Endothelial cell of umbilical vein (primary cell): ENCODE data around the gene ANKMY1. TPM values are rescaled to one million over a fixed set of nuclear protein-coding genes. Genes with fewer than 3 reads are reported as not detected.

Source experiments
- BruUV-seq: library from RNA; stranded (reverse); fragments of 400-500 nt; replicated peaks from 2 replicates; lab custom pipeline; 2021; lab: Mats Ljungman, UMichigan
- CTCF ChIA-PET: fragments of 300-600, 350-600 bp; sonication (Branson Sonifier 250); formaldehyde crosslinking; loops from one replicate; lab custom pipeline; 2021; ENCODE audit warnings: antibody characterized with exemption, inconsistent platforms; lab: Charles Lee
- POLR2A ChIA-PET: fragments of 300-600, 350-600 bp; sonication (Branson Sonifier 250); formaldehyde crosslinking; loops from one replicate; lab custom pipeline; 2021; ENCODE audit warnings: antibody characterized with exemption, inconsistent platforms; lab: Charles Lee
- DNase-seq: peaks from one replicate; pipeline ENCODE4 v3.0.0-alpha.2; 2011; ENCODE audit warnings: low read depth, low spot score
- FAIRE-seq: peaks from 2 replicates; lab custom pipeline; 2011; peaks lifted over from hg19 to GRCh38; lab: Jason Lieb, UNC
- H2AFZ ChIP-seq: 2 replicates; pipeline ENCODE4 v1.6.0; 2012; ENCODE audit warnings: low read depth, low read length, control low read depth, inconsistent platforms
- H3K27ac ChIP-seq: 2 replicates; pipeline ENCODE4 v1.5.1; 2011; ENCODE audit warnings: low read depth, mild to moderate bottlenecking, control low read depth, low read length, moderate library complexity; ENCODE audit not compliant: insufficient read depth
- H3K27me3 ChIP-seq, 2 experiments: 2 replicates each; pipeline versions ENCODE4 v1.6.0 to v1.6.1; 2011; ENCODE audit warnings: low read length in 2 of 2, mixed read lengths in 1 of 2; ENCODE audit not compliant: control insufficient read depth in 2 of 2, insufficient read depth in 2 of 2
- H3K36me3 ChIP-seq, 2 experiments: 2 replicates in 1 of 2; 3 replicates in 1 of 2; pipeline ENCODE4 v1.5.1; 2011; ENCODE audit warnings: low read length in 2 of 2, mild to moderate bottlenecking in 1 of 2, moderate library complexity in 1 of 2; ENCODE audit not compliant: control insufficient read depth in 2 of 2, insufficient read depth in 2 of 2; ENCODE audit errors: extremely low read depth in 1 of 2
- H3K4me1 ChIP-seq: 3 replicates; pipeline ENCODE4 v1.5.1; 2011; ENCODE audit warnings: mild to moderate bottlenecking, low read length; ENCODE audit not compliant: control insufficient read depth, insufficient read depth; ENCODE audit errors: extremely low read depth
- H3K4me2 ChIP-seq: 2 replicates; pipeline ENCODE4 v1.6.1; 2011; ENCODE audit warnings: low read length, control low read depth, mixed read lengths; ENCODE audit not compliant: insufficient read depth
- H3K4me3 ChIP-seq, 3 experiments: fragments of 200-600 bp in 1 of 3; sonication (generic), shearing (Covaris generic) in 1 of 3; replicated peaks in 1 of 3; 2 replicates each; pipeline ENCODE4 v1.5.1; 2011 to 2016; ENCODE audit warnings: control low read depth in 3 of 3, low read length in 3 of 3, mild to moderate bottlenecking in 2 of 3, inconsistent platforms in 1 of 3, low read depth in 1 of 3, moderate library complexity in 1 of 3; ENCODE audit not compliant: insufficient read depth in 1 of 3
- H3K79me2 ChIP-seq: 2 replicates; pipeline ENCODE4 v1.6.0; 2012; ENCODE audit warnings: low read length, inconsistent platforms; ENCODE audit not compliant: control insufficient read depth, insufficient read depth
- H3K9ac ChIP-seq: replicated peaks from 2 replicates; pipeline ENCODE3; 2011; ENCODE audit warnings: low read length, control low read depth; ENCODE audit not compliant: insufficient read depth; ENCODE audit errors: extremely low read depth
- H3K9me1 ChIP-seq: replicated peaks from 3 replicates; pipeline ENCODE4 v1.6.0; 2011; ENCODE audit warnings: mild to moderate bottlenecking, low read length; ENCODE audit not compliant: control insufficient read depth, insufficient read depth; ENCODE audit errors: extremely low read depth
- H3K9me3 ChIP-seq: replicated peaks from 2 replicates; pipeline ENCODE4 v1.5.1; 2012; ENCODE audit warnings: low read length, inconsistent platforms; ENCODE audit not compliant: control insufficient read depth, insufficient read depth
- H4K20me1 ChIP-seq: replicated peaks from 2 replicates; pipeline ENCODE3; 2011; ENCODE audit warnings: mild to moderate bottlenecking, low read length; ENCODE audit not compliant: control insufficient read depth, insufficient read depth; ENCODE audit errors: extremely low read depth
- CTCF ChIP-seq, 2 donors: IDR thresholded peaks; 1 replicate in 1 of 2; 2 replicates in 1 of 2; pipeline ENCODE4 v1.5.1; 2011; ENCODE audit warnings: low read length in 2 of 2, mild to moderate bottlenecking in 2 of 2, moderate library complexity in 2 of 2, control low read depth in 1 of 2, inconsistent platforms in 1 of 2, low read depth in 1 of 2; ENCODE audit not compliant: insufficient read depth in 1 of 2; ENCODE audit errors: extremely low read depth in 1 of 2
- EZH2 ChIP-seq: IDR thresholded peaks from 2 replicates; pipeline ENCODE4 v1.6.1; 2012; ENCODE audit warnings: borderline replicate concordance, low read depth, mild to moderate bottlenecking, moderate library complexity, low read length, inconsistent platforms; ENCODE audit not compliant: severe bottlenecking
- FOS ChIP-seq: IDR thresholded peaks from 2 replicates; pipeline ENCODE4 v1.6.1; 2011; ENCODE audit warnings: mild to moderate bottlenecking, low read length, moderate library complexity, borderline replicate concordance; ENCODE audit not compliant: insufficient read depth
- GATA2 ChIP-seq: IDR thresholded peaks from 2 replicates; pipeline ENCODE4 v1.7.0; 2011; ENCODE audit warnings: low read depth, mild to moderate bottlenecking, moderate library complexity, mixed read lengths, low read length; ENCODE audit not compliant: insufficient read length, insufficient read depth
- JUN ChIP-seq: IDR thresholded peaks from 2 replicates; pipeline ENCODE4 v1.6.1; 2011; ENCODE audit warnings: borderline replicate concordance, low read depth; ENCODE audit not compliant: insufficient read length, insufficient read depth
- MAX ChIP-seq: IDR thresholded peaks from 2 replicates; pipeline ENCODE4 v1.6.1; 2011; ENCODE audit not compliant: insufficient read depth, insufficient read length
- MYC ChIP-seq: IDR thresholded peaks from one replicate; pipeline ENCODE4 v1.6.1; 2011; ENCODE audit warnings: mild to moderate bottlenecking, low read depth, low read length
- POLR2A ChIP-seq: IDR thresholded peaks from 2 replicates; pipeline ENCODE4 v1.6.1; 2012; ENCODE audit warnings: low read depth, mild to moderate bottlenecking, control low read depth, low read length
- POLR2AphosphoS5 ChIP-seq: IDR thresholded peaks from 2 replicates; pipeline ENCODE4 v1.6.1; 2012; ENCODE audit warnings: low read depth, mild to moderate bottlenecking, control low read depth, low read length, moderate library complexity; ENCODE audit not compliant: insufficient read depth
- dilution Hi-C: fragments of 300-500 bp; cut with MboI; formaldehyde crosslinking; loops from one replicate; pipeline ENCODE4 v1.15.0; 2019; ENCODE audit warnings: low sequenced_read_pairs; ENCODE audit not compliant: extremely low pct_ligation_motif_present
- intact Hi-C: fragments of 100-400 bp; cut with micrococcal nuclease; formaldehyde crosslinking; loops from one replicate; pipeline ENCODE4 v1.10.0; 2022
- polyA plus RNA-seq, 4 experiments: library from polyadenylated mRNA; depleted of rRNA in 3 of 4; stranded (reverse) in 3 of 4; unstranded in 1 of 4; fragments of >200 nt; gene quantifications; 2 replicates each; pipeline versions ENCODE4 v1.2.1 to v1.2.3, GENCODE V29; 2011 to 2012; ENCODE audit warnings: missing spikeins in 1 of 4
- total RNA-seq: library from RNA; stranded (reverse); gene quantifications from 2 replicates; pipeline ENCODE4 v1.2.3, GENCODE V29; 2021

The ANKMY1 gene
- total and polyA plus RNA-seq, 2 donors (not counting 3 experiments of a cell fraction or from before 2014, with no cell fraction given), result 9.0 to 16.0 TPM

GRCh38 chr2:240585101-240585500, 27.3 kb upstream of the ANKMY1 start:
- TF ChIP-seq GATA2, result no peak
- TF ChIP-seq MYC, result no peak
- TF ChIP-seq CTCF (IDR thresholded peaks at IDR 0.05; ENCODE audit: extremely low read depth in 1 of 2, insufficient read depth in 1 of 2, low read depth in 1 of 2, low read length in 2 of 2), result no peak
- no peak for TF ChIP-seq POLR2AphosphoS5
- TF ChIP-seq EZH2, result no peak
- TF ChIP-seq FOS, result no peak
- no peak for TF ChIP-seq JUN
- no peak for TF ChIP-seq MAX
- no peak for TF ChIP-seq POLR2A
- no peaks in the 10 kb centered on the region for H3K27me3 ChIP-seq
- no peaks in the 10 kb centered on the region for H3K9me1 ChIP-seq
- BruUV-seq, result no TSS peak
- FAIRE-seq (no peak), DNase-seq (no peak)
- H3K9me3 ChIP-seq, result no peaks in the 10 kb centered on the region
- H3K27ac ChIP-seq, result peak overlapping the region; percentile 74
- H3K4me2 ChIP-seq, result peak overlapping the region; percentile 80
- H3K36me3 ChIP-seq, result peaks cover 0 to 4% of the 10 kb centered on the region in 2 experiments
- H2AFZ ChIP-seq, result no peak overlapping the region
- H4K20me1 ChIP-seq, result no peaks in the 10 kb centered on the region
- POLR2A ChIA-PET, result interaction anchor here (3.3 kb wide), 1 partner anchor 24 kb away, joined by 13 read pairs; no protein-coding TSS in a partner anchor
- dilution Hi-C loops, result no loop called here
- H3K9ac ChIP-seq, result peak overlapping the region; percentile 91
- peak overlapping the region in 2 of 3 experiments; percentile 76 to 84 for H3K4me3 ChIP-seq
- peaks cover 17% of the 10 kb centered on the region for H3K4me1 ChIP-seq
- H3K79me2 ChIP-seq, result peaks cover 52% of the 10 kb centered on the region
- intact Hi-C loops, result no loop called here
- CTCF ChIA-PET, result interaction anchor here (2.2 to 5.3 kb wide), 2 partner anchors 16 to 19 kb away, joined by 10 to 47 read pairs; partner anchors contain the start of gene RNPEPL1
